Measurements from ENCODE around the gene MAP9.
"Not testable (repeated sequence)": the region's sequence is repeated elsewhere in the genome, so short reads cannot be mapped to it uniquely, and the experiment has no call there.

MAP9 gene

GRCh38 chr4:155342142-155342541, 34.6 kb downstream of the MAP9 start:
- DNase-seq = no peak

GRCh38 chr4:155339999-155340398, 36.8 kb downstream of the MAP9 start:
- no peak for DNase-seq

GRCh38 chr4:155339588-155339987, 37.2 kb downstream of the MAP9 start:
- no peak for DNase-seq

- DNase-seq = no peak
Observed at GRCh38 chr4:155338196-155338595, 38.6 kb downstream of the MAP9 start.

- DNase-seq = no peak
Observed at GRCh38 chr4:155336242-155336641, 40.5 kb downstream of the MAP9 start.

- no peak for DNase-seq
Observed at GRCh38 chr4:155331478-155331877, 45.3 kb downstream of the MAP9 start.

- DNase-seq = no peak
Observed at GRCh38 chr4:155322782-155323181, 54.0 kb downstream of the MAP9 start.

- DNase-seq = no peak
Observed at GRCh38 chr4:155321006-155321405, 55.8 kb downstream of the MAP9 start.

GRCh38 chr4:155319516-155319915, 57.2 kb downstream of the MAP9 start:
- no peak for DNase-seq

GRCh38 chr4:155312027-155312426, 64.7 kb downstream of the MAP9 start:
- DNase-seq = not testable (repeated sequence)

GRCh38 chr4:155307731-155308277, 69.0 kb downstream of the MAP9 start:
- no peak for DNase-seq

- no peak for DNase-seq
Observed at GRCh38 chr4:155305619-155306018, 71.1 kb downstream of the MAP9 start.

- DNase-seq = no peak
Observed at GRCh38 chr4:155304375-155304774, 72.4 kb downstream of the MAP9 start.

- DNase-seq = no peak
Observed at GRCh38 chr4:155299103-155299502, 77.7 kb downstream of the MAP9 start.

Data from C1 segment of cervical spinal cord (tissue), 14 donors.